ENCODE results near the gene AVP.

The AVP gene

DNA sequence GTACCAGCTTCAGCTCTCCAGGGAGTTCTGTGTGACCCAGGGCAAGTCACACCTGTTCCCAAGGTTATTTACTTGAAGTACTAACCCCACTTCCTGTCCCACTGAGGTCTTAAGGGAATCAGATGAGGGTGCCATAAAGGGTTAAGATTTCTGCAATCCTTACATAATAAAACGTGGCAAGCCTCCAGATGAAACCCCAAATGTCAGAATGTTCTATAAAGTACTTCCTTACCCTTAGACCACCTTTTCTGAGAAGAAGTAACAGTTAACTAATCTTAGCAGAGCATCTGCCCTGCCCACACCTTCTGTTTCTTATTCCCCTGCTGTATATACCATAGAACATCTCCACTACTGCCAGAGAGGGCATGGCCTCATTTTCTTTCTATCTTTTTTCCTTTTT lies 6.0 kb upstream of the AVP start:
- Histone ChIP-seq H3K27me3 (ENCODE audit: control insufficient read depth, low read length) (peaks cover 34% of the 10 kb centered on the region), H3K4me3 (ENCODE audit: low read length) (no peak overlapping the region), H3K9me3 (ENCODE audit: control insufficient read depth, insufficient read depth, low read length) (no peaks in the 10 kb centered on the region), H3K79me2 (ENCODE audit: control insufficient read depth, low read length) (no peaks in the 10 kb centered on the region), H3K4me1 (ENCODE audit: control insufficient read depth, low read length) (peaks cover 27% of the 10 kb centered on the region), H3K27ac (ENCODE audit: low read depth, low read length) (no peak overlapping the region), H3K9me2 (replicated peaks; ENCODE audit: control insufficient read depth, low read length) (no peaks in the 10 kb centered on the region), H3F3A (ENCODE audit: control insufficient read depth, insufficient read depth) (0 out of 2 replicates have a peak, but pooled peaks cover 2% of the 10 kb centered on the region), H3K4me2 (ENCODE audit: low read length) (no peak overlapping the region), H3K36me3 (ENCODE audit: control insufficient read depth, low read length) (no peaks in the 10 kb centered on the region), H4K20me1 (ENCODE audit: control insufficient read depth, insufficient read depth, low read depth, low read length) (no peaks in the 10 kb centered on the region)
- TF ChIP-seq, protein P1, sequence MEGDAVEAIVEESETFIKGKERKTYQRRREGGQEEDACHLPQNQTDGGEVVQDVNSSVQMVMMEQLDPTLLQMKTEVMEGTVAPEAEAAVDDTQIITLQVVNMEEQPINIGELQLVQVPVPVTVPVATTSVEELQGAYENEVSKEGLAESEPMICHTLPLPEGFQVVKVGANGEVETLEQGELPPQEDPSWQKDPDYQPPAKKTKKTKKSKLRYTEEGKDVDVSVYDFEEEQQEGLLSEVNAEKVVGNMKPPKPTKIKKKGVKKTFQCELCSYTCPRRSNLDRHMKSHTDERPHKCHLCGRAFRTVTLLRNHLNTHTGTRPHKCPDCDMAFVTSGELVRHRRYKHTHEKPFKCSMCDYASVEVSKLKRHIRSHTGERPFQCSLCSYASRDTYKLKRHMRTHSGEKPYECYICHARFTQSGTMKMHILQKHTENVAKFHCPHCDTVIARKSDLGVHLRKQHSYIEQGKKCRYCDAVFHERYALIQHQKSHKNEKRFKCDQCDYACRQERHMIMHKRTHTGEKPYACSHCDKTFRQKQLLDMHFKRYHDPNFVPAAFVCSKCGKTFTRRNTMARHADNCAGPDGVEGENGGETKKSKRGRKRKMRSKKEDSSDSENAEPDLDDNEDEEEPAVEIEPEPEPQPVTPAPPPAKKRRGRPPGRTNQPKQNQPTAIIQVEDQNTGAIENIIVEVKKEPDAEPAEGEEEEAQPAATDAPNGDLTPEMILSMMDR (IDR thresholded peaks at IDR 0.05; ENCODE audit: low read depth, low read length, poor library complexity, severe bottlenecking): no peak
- TF ChIP-seq EZH2phosphoT487 (IDR thresholded peaks at IDR 0.05; ENCODE audit: borderline replicate concordance, low read length): no peak

DNA sequence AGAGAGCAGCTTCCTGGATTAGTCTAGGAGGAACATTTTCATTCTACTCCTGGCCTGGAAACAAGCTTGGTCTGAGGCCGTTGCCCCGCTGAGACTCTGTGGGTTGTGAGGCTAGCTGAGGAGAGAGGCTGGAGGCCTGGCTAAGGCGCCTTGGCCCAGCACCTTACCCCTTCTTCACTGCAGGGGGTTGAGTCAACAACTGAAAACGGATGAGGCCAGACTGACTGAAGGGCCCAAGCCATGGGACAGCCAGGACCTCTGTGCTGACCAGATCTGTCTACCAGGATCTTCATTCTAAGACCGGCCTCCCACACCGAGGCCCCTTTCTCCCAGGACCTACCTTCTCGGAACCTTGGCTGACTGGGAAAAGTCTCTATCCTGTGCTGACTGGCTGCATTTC lies 3.5 kb upstream of the AVP start:
- Histone ChIP-seq H3K79me2 (ENCODE audit: control insufficient read depth, low read length) (no peaks in the 10 kb centered on the region), H3K4me3 (ENCODE audit: low read length) (no peak overlapping the region), H3K27me3 (ENCODE audit: control insufficient read depth, low read length) (peaks cover 32% of the 10 kb centered on the region), H3F3A (ENCODE audit: control insufficient read depth, insufficient read depth) (0 out of 2 replicates have a peak, but pooled peaks cover 2% of the 10 kb centered on the region), H3K9me2 (replicated peaks; ENCODE audit: control insufficient read depth, low read length) (no peaks in the 10 kb centered on the region), H3K4me1 (ENCODE audit: control insufficient read depth, low read length) (peaks cover 15% of the 10 kb centered on the region), H3K9me3 (ENCODE audit: control insufficient read depth, insufficient read depth, low read length) (no peaks in the 10 kb centered on the region), H4K20me1 (ENCODE audit: control insufficient read depth, insufficient read depth, low read depth, low read length) (no peaks in the 10 kb centered on the region), H3K4me2 (ENCODE audit: low read length) (no peak overlapping the region), H3K36me3 (ENCODE audit: control insufficient read depth, low read length) (no peaks in the 10 kb centered on the region), H3K27ac (ENCODE audit: low read depth, low read length) (no peak overlapping the region)
- no peak for TF ChIP-seq EZH2phosphoT487 (IDR thresholded peaks at IDR 0.05; ENCODE audit: borderline replicate concordance, low read length)
- TF ChIP-seq, protein P1 (IDR thresholded peaks at IDR 0.05; ENCODE audit: low read depth, low read length, poor library complexity, severe bottlenecking): no peak

DNA sequence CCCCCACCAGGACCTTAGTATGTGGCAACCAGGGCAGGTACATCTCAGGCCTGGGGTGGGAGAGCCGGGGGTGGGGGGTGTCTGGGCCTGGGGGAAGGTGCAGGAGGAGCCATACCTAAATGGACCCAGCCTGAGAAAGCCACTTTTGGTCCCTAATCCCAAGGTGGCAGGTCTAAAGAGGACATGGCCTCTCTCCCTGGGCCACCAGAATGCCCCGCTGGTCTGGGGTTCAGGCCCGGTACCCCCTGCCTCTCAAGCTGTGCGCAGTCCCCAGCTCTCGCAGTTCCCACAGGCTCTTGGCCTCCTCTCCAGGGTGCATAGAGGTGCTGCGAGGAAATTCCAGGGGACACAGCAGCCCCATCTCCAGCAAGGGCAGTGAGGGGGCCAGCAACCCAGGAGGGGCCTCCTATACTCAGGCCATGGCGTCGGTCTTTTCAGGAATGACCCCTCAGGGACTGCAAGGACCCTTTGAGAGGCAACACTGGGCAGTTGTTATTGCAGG lies 1.1 kb upstream of the AVP start:
- Histone ChIP-seq H4K20me1 (ENCODE audit: control insufficient read depth, insufficient read depth, low read depth, low read length) (no peaks in the 10 kb centered on the region), H3K4me2 (ENCODE audit: low read length) (no peak overlapping the region), H3K36me3 (ENCODE audit: control insufficient read depth, low read length) (no peaks in the 10 kb centered on the region)

More for the DNA sequence above, 1.1 kb upstream of the AVP start:
- H3K79me2 ChIP-seq (ENCODE audit: control insufficient read depth, low read length): no peaks in the 10 kb centered on the region
- H3F3A ChIP-seq (ENCODE audit: control insufficient read depth, insufficient read depth): 0 out of 2 replicates have a peak, but pooled peaks cover 1% of the 10 kb centered on the region
- TF ChIP-seq EZH2phosphoT487 (IDR thresholded peaks at IDR 0.05; ENCODE audit: borderline replicate concordance, low read length): no peak
- TF ChIP-seq, protein P1 (IDR thresholded peaks at IDR 0.05; ENCODE audit: low read depth, low read length, poor library complexity, severe bottlenecking): no peak
- peaks cover 6% of the 10 kb centered on the region for H3K4me1 ChIP-seq (ENCODE audit: control insufficient read depth, low read length)
- H3K27me3 ChIP-seq (ENCODE audit: control insufficient read depth, low read length): peaks cover 28% of the 10 kb centered on the region
- no peak overlapping the region for H3K27ac ChIP-seq (ENCODE audit: low read depth, low read length)
- no peaks in the 10 kb centered on the region for H3K9me2 ChIP-seq (replicated peaks; ENCODE audit: control insufficient read depth, low read length)
- no peaks in the 10 kb centered on the region for H3K9me3 ChIP-seq (ENCODE audit: control insufficient read depth, insufficient read depth, low read length)
- no peak overlapping the region for H3K4me3 ChIP-seq (ENCODE audit: low read length)

Data from DOHH2 (cell line).